ENCODE measurements around the gene ERBB2. TPM values are rescaled to one million over a fixed set of nuclear protein-coding genes. Genes with fewer than 3 reads are reported as not detected.

ERBB2 gene
- total RNA-seq, 3 donors from 2014 or later: 13.1 to 118 (median 59.0) TPM

DNA sequence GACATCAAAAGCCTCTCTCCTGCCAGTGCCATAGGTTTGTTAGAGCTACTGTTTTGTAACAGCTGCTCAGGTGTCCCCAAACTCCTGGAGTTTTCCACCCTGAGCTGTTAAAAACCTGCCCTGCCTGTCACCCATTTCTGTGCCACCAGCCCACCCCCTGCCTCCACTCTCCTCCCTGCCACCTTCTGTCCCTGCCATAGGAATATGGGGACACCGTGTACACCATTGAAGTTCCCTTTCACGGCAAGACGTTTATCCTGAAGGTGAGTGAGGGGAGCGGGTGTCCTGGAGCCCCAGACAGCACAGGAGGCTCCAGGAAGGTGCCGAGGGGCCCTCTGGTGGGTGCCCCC lies 39.9 kb upstream of the ERBB2 start:
- TF ChIP-seq POLR2A (IDR thresholded peaks at IDR 0.05) (no peak), CTCF (IDR thresholded peaks at IDR 0.05) (no peak), POLR2AphosphoS5 (IDR thresholded peaks at IDR 0.05) (no peak)
- Histone ChIP-seq H3K9me3 (no peaks in the 10 kb centered on the region), H3K36me3 (peaks cover 6% of the 10 kb centered on the region), H3K4me1 (peaks cover 0 to 14% of the 10 kb centered on the region in 2 donors), H3K27ac (peak overlapping the region; percentile 9 to 82), H3K4me3 (no peak overlapping the region), H3K27me3 (no peaks in the 10 kb centered on the region)
- no peak for DNase-seq (ENCODE audit: low spot score in 2 of 2)
- intact Hi-C loops (cut with DNase I; ENCODE audit: low total_unique reads): no loop called here

- no peak for DNase-seq (ENCODE audit: low spot score in 2 of 2)
- Histone ChIP-seq H3K27me3 (no peaks in the 10 kb centered on the region), H3K4me1 (peaks cover 0 to 14% of the 10 kb centered on the region in 2 donors), H3K9me3 (no peaks in the 10 kb centered on the region), H3K27ac (peak overlapping the region; percentile 9 to 82), H3K36me3 (peaks cover 6% of the 10 kb centered on the region), H3K4me3 (peak overlapping the region in 1 of 3 donors; percentile 11)
- intact Hi-C loops (cut with DNase I; ENCODE audit: low total_unique reads): no loop called here
- TF ChIP-seq POLR2AphosphoS5 (IDR thresholded peaks at IDR 0.05) (peak in 1 of 3 donors; percentile 24), CTCF (IDR thresholded peaks at IDR 0.05) (no peak)
These were observed 39.2 kb upstream of the ERBB2 start for GRCh38 chr17:39660397-39661385.

- DNase-seq (ENCODE audit: low spot score in 2 of 2): no peak
- H3K4me3 ChIP-seq: peak overlapping the region in 1 of 3 donors; percentile 11
- peaks cover 0 to 24% of the 10 kb centered on the region in 2 donors for H3K4me1 ChIP-seq
- H3K27ac ChIP-seq: peak overlapping the region; percentile 64 to 68
- H3K36me3 ChIP-seq: peaks cover 6% of the 10 kb centered on the region
- intact Hi-C loops (cut with DNase I; ENCODE audit: low total_unique reads): no loop called here
- no peaks in the 10 kb centered on the region for H3K9me3 ChIP-seq
- TF ChIP-seq POLR2A (IDR thresholded peaks at IDR 0.05): no peak
- no peak for TF ChIP-seq CTCF (IDR thresholded peaks at IDR 0.05)
- TF ChIP-seq POLR2AphosphoS5 (IDR thresholded peaks at IDR 0.05): no peak
- H3K27me3 ChIP-seq: peaks cover 0 to under 1% of the 10 kb centered on the region in 2 donors
These were observed 37.9 kb upstream of the ERBB2 start for GRCh38 chr17:39661744-39662541.

DNA sequence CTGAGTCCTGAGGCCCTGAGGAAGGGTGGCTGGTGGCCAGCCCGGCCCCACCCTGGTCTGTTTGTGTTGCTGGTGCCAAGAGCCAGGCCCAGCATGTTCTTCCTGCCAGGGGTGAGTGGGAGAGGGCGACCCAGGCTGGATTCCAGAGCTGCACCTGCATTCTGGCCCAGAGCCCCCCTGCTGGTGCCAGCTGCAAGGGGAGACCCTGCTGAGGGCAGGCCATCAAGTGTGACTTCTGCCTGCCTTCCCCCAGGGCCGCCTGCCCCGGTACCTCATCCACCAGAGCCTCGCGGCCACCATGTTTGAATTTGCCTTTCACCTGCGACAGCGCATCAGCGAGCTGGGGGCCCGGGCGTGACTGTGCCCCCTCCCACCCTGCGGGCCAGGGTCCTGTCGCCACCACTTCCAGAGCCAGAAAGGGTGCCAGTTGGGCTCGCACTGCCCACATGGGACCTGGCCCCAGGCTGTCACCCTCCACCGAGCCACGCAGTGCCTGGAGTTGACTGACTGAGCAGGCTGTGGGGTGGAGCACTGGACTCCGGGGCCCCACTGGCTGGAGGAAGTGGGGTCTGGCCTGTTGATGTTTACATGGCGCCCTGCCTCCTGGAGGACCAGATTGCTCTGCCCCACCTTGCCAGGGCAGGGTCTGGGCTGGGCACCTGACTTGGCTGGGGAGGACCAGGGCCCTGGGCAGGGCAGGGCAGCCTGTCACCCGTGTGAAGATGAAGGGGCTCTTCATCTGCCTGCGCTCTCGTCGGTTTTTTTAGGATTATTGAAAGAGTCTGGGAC lies 37.1 kb upstream of the ERBB2 start:
- H3K4me3 ChIP-seq: no peak overlapping the region
- H3K36me3 ChIP-seq: peaks cover 6% of the 10 kb centered on the region
- TF ChIP-seq CTCF (IDR thresholded peaks at IDR 0.05) (no peak), POLR2AphosphoS5 (IDR thresholded peaks at IDR 0.05) (no peak), POLR2A (IDR thresholded peaks at IDR 0.05) (no peak)
- peak overlapping the region; percentile 64 to 68 for H3K27ac ChIP-seq
- peaks cover 3 to 6% of the 10 kb centered on the region in 2 donors for H3K27me3 ChIP-seq
- no peaks in the 10 kb centered on the region for H3K9me3 ChIP-seq
- DNase-seq (ENCODE audit: low spot score in 2 of 2): no peak
- peaks cover 8 to 29% of the 10 kb centered on the region in 2 donors for H3K4me1 ChIP-seq
- intact Hi-C loops (cut with DNase I; ENCODE audit: low total_unique reads): no loop called here
